AG04450 (cell line): ENCODE measurements around the gene FANCM. TPM values are rescaled to one million over a fixed set of nuclear protein-coding genes. Genes with fewer than 3 reads are reported as not detected.
A peak's percentile ranks its signal among the peaks of the same experiment; 100 is the strongest.

Experiments used
- CTCF ChIA-PET: fragments of 300-600, 350-600 bp; formaldehyde crosslinking; extraction: SDS; loops from one replicate; lab custom pipeline; 2022; ENCODE audit warnings: antibody characterized with exemption, inconsistent platforms; lab: Charles Lee
- POLR2A ChIA-PET: fragments of 350-600 bp; formaldehyde crosslinking; extraction: SDS; loops from one replicate; lab custom pipeline; 2021; ENCODE audit warnings: antibody characterized with exemption, inconsistent platforms; lab: Yijun Ruan, JAX
- DNase-seq: peaks from one replicate; pipeline ENCODE4 v3.0.0-alpha.2; 2011; ENCODE audit warnings: low read depth, low spot score
- H3K27ac ChIP-seq: one replicate; pipeline ENCODE4 v1.5.1; 2012; ENCODE audit warnings: low read depth, low read length, control low read depth
- H3K27me3 ChIP-seq: one replicate; pipeline ENCODE4 v1.6.0; 2012; ENCODE audit warnings: low read length; ENCODE audit not compliant: control insufficient read depth, insufficient read depth
- H3K4me3 ChIP-seq: 2 replicates; pipeline ENCODE4 v1.5.1; 2011; ENCODE audit warnings: mild to moderate bottlenecking, low read depth, low read length, control low read depth
- H3K9me3 ChIP-seq: 2 replicates; pipeline ENCODE4 v1.5.1; 2012; ENCODE audit warnings: low read length; ENCODE audit not compliant: control insufficient read depth, insufficient read depth
- polyA plus RNA-seq: library from polyadenylated mRNA; depleted of rRNA; stranded (reverse); fragments of >200 nt; gene quantifications from 2 replicates; pipeline ENCODE4 v1.2.3, GENCODE V29; 2011
- TF ChIP-seq, protein P1 (sequence below): IDR thresholded peaks from 2 replicates; pipeline ENCODE4 v1.5.1; 2011; ENCODE audit warnings: low read depth, low read length, control low read depth, inconsistent platforms

Gene FANCM
- polyA plus RNA-seq, 1 experiment: 2.8 TPM

DNA sequence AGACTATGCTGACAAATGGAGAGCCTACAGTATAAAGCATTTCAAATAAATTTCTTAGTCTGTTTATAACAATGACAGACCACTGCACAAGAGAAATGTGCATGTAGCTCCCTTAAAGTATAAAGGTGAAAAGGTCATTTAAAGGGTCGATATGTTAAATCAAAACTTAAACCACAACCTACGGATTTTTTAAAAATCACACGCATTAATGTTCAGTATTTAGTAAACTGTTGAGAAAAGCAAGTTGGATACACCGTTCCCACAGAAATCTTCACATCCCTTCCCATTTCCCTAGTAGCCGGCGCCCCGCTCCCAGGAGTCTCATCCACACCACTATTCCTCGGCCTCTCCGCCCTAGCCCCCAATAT is 2.1 kb upstream of the FANCM start:
- Histone ChIP-seq H3K9me3 (no peaks in the 10 kb centered on the region), H3K27ac (peak overlapping the region; percentile 72), H3K4me3 (peak overlapping the region; percentile 81), H3K27me3 (no peaks in the 10 kb centered on the region)
- ChIA-PET CTCF (interaction anchor here (0.7 to 1.6 kb wide), 4 partner anchors 120 to 280 kb away, joined by 4 to 10 read pairs (median 4); no protein-coding TSS in a partner anchor), POLR2A (interaction anchor here (0.5 to 1.0 kb wide), 3 partner anchors 64 to 172 kb away, joined by 3 to 5 read pairs (median 3); partner anchors contain the start of genes KLHL28, MIS18BP1 and TOGARAM1)
- TF ChIP-seq, protein P1, sequence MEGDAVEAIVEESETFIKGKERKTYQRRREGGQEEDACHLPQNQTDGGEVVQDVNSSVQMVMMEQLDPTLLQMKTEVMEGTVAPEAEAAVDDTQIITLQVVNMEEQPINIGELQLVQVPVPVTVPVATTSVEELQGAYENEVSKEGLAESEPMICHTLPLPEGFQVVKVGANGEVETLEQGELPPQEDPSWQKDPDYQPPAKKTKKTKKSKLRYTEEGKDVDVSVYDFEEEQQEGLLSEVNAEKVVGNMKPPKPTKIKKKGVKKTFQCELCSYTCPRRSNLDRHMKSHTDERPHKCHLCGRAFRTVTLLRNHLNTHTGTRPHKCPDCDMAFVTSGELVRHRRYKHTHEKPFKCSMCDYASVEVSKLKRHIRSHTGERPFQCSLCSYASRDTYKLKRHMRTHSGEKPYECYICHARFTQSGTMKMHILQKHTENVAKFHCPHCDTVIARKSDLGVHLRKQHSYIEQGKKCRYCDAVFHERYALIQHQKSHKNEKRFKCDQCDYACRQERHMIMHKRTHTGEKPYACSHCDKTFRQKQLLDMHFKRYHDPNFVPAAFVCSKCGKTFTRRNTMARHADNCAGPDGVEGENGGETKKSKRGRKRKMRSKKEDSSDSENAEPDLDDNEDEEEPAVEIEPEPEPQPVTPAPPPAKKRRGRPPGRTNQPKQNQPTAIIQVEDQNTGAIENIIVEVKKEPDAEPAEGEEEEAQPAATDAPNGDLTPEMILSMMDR: no peak
- DNase-seq: no peak

DNA sequence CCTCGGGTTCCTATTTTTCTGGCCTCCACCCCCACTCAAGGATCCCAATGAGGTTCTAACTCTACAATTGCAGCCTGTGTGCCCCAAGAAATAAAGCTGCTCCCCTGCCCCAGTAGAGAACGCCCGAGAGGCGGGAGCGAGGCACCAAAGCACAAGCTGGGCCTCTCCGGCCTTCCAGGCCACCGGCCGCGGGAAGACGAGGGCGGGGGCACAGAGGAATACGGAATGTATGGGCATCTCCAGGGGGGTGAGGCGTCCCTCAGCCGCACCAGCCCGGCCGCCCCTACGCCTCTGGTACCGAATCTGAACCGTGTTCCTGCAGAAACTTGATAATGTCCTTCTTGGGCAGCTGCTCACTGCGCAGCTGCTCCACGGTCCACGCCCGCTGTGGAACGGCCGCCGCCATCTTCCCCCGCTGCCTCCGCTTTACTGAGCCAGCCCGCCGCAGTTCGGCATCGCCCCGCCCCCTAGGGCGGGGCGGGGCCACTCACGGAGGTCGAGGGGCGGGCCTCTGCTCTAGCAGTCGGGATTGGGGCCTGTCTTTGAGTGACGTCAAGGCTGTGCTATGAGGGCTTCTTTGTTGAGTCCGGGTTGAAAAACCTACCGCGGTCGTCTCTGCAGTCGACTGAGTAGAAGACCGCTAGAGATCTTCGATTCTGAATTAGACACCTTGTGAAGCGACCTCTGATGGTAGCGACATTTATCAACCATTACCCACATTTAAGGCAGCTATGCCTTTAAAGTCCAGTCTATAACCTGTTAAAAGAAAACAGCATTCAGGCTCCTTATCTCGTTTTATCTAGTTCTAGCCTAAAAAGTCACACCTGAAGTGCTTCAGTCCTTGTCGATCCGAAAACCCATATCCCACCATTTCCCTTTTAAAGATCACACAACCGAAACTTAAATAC is 1.4 kb upstream of the FANCM start, which contains the start of gene FKBP3:
FKBP3 (minus strand) TSS at position 431 of the 908 bp plus-strand sequence; CDS start at position 406, 25 bp downstream.
- Histone ChIP-seq H3K27ac (peak within 1 kb of the TSS; percentile 72), H3K9me3 (no peaks in the 10 kb centered on the region), H3K27me3 (no peaks in the 10 kb centered on the region), H3K4me3 (peak within 1 kb of the TSS; percentile 92)
- TF ChIP-seq, protein P1: peak; percentile 24; the same call in 1 of the 2 replicates
- POLR2A ChIA-PET: interaction anchor here (0.5 to 1.0 kb wide), 4 partner anchors 13 to 172 kb away, joined by 3 to 9 read pairs (median 4); partner anchors contain the start of genes KLHL28, MIS18BP1 and TOGARAM1
- CTCF ChIA-PET: interaction anchor here (0.7 to 1.6 kb wide), 4 partner anchors 17 to 281 kb away, joined by 3 to 10 read pairs (median 4); no protein-coding TSS in a partner anchor
- peak; percentile 97 for DNase-seq

DNA sequence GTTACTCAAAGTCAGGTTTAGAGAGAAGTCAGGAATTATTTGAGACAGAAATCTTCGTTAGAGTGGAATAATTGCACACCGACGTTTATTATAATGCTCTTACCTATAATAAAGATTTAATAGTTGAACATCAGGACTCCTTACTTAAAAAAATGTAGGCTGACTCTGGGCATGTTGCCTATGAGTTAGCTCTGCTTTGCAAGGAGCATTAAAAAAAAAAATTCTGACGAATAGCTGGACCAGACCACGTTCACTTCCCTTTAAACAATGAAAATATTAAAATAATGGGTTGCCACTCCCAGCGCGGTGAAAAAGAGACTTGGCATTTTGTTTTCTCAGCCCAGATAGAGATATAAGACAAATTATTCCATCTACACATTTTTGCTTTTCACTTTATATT is 574 bp upstream of the FANCM start:
- H3K9me3 ChIP-seq: no peaks in the 10 kb centered on the region
- no peak overlapping the region for H3K27ac ChIP-seq
- H3K4me3 ChIP-seq: peak overlapping the region; percentile 92
- DNase-seq: no peak
- ChIA-PET CTCF (interaction anchor here (1.1 to 2.5 kb wide), 3 partner anchors 18 to 134 kb away, joined by 3 to 19 read pairs (median 5); no protein-coding TSS in a partner anchor), POLR2A (interaction anchor here (0.5 to 1.2 kb wide), 2 partner anchors 12 to 173 kb away, joined by 5 to 9 read pairs; partner anchors contain the start of genes KLHL28 and TOGARAM1)
- H3K27me3 ChIP-seq: no peaks in the 10 kb centered on the region
- TF ChIP-seq, protein P1: no peak

DNA sequence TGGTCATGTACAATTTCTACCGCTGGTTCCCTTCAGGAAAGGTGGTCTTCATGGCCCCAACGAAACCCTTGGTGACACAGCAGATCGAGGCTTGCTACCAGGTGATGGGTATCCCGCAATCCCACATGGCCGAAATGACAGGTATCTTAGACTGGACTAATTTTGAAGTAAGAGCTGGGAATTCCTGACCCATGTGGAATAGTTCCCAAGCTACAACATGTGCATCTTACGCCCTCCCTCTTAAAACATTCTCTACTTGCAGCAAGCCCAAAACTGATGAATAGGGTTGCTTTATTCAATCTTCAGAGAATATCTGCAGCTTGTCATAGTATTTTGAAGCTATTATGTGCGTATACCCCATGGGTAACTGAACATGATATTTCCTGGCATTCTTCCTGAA is 669 bp downstream of the FANCM start:
- DNase-seq: no peak
- Histone ChIP-seq H3K9me3 (no peaks in the 10 kb centered on the region), H3K27ac (no peak overlapping the region), H3K27me3 (no peaks in the 10 kb centered on the region), H3K4me3 (peak overlapping the region; percentile 92)
- TF ChIP-seq, protein P1: no peak
- ChIA-PET POLR2A (interaction anchor here (1.1 to 1.2 kb wide), 2 partner anchors 24 to 174 kb away, joined by 4 to 5 read pairs; partner anchors contain the start of genes KLHL28 and TOGARAM1), CTCF (interaction anchor here (1.0 to 2.5 kb wide), 2 partner anchors 131 to 133 kb away, joined by 3 to 19 read pairs; no protein-coding TSS in a partner anchor)
